ENCODE data around the gene NUP93. TPM values are rescaled to one million over a fixed set of nuclear protein-coding genes. Genes with fewer than 3 reads are reported as not detected.

The NUP93 gene
- total RNA-seq, 4 donors from 2014 or later: 21.6 to 55.5 (median 37.7) TPM

DNA sequence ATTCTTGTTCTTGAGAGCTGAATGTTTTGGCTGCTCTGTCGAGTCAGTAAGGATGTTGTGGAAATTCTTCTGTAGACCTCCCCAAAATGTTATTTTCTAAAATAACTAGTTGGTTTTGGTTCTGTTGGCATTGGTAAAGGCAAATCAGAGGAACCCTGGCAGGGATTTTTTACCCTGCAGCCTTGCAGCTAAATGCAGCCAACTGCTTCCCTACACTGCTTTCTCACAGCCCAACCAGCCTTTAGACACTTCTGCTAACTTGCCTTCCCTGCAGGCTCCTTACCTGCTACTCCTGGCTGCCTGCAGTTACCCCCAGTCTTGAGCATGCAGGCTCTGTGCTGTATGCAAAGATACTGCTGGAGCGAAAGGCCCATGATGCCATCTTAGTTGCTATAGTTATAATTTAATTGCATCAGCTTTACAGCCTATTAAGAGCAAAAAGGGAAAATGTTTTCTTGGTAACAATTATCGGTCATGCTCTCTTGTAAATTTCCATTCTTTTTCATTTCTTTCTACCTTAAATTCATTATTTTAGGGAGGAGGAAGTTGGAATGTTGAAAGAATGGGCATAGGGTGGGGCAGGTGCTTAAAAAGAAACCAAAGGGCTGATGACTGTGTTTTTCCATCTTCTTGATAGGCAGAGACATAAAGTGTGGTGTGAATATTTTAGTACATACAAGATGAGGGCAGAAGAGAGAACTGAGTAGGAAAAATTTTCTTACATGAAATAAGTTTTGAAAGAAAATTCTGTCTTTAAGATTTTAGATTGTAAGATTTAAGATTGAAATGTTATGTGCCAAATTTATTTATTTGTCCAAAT lies 20.0 kb downstream of the NUP93 start:
- no peak for TF ChIP-seq CTCF (IDR thresholded peaks at IDR 0.05)
- DNase-seq (ENCODE audit: low spot score) (no peak), ATAC-seq (ENCODE audit: low FRiP score) (peak; percentile 84)

GRCh38 chr16:56753410-56753809 lies 23.5 kb downstream of the NUP93 start:
- no peak for TF ChIP-seq CTCF (IDR thresholded peaks at IDR 0.05)
- ATAC-seq (ENCODE audit: low FRiP score): no peak
- DNase-seq (ENCODE audit: low spot score): no peak

GRCh38 chr16:56755038-56755437 lies 25.1 kb downstream of the NUP93 start:
- no peak for TF ChIP-seq CTCF (IDR thresholded peaks at IDR 0.05)
- ATAC-seq (ENCODE audit: low FRiP score): no peak
- DNase-seq (ENCODE audit: low spot score): no peak

GRCh38 chr16:56758432-56758831 lies 28.5 kb downstream of the NUP93 start:
- ATAC-seq (ENCODE audit: low FRiP score) (no peak), DNase-seq (ENCODE audit: low spot score) (no peak)
- TF ChIP-seq CTCF (IDR thresholded peaks at IDR 0.05): no peak

DNA sequence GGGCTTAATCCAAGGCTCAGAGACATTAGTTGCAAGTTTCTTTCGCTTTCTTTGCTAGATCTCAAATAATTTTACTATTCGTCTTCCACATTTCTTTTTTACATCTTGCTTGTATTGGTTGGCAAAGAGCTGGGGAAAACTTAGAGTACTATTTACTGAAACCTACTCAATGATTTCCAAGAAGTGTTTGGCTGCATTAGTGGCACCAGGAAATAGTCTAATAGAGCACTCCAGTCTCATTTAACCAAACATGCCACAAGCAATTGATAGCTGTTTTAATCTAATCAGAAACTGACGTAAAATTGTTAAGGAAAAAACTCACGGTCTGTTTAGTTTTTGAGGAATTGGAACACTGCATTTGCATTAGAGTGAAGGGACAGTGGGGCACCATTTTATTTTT lies 29.0 kb downstream of the NUP93 start:
- no peak for TF ChIP-seq CTCF (IDR thresholded peaks at IDR 0.05)
- ATAC-seq (ENCODE audit: low FRiP score) (no peak), DNase-seq (ENCODE audit: low spot score) (no peak)

DNA sequence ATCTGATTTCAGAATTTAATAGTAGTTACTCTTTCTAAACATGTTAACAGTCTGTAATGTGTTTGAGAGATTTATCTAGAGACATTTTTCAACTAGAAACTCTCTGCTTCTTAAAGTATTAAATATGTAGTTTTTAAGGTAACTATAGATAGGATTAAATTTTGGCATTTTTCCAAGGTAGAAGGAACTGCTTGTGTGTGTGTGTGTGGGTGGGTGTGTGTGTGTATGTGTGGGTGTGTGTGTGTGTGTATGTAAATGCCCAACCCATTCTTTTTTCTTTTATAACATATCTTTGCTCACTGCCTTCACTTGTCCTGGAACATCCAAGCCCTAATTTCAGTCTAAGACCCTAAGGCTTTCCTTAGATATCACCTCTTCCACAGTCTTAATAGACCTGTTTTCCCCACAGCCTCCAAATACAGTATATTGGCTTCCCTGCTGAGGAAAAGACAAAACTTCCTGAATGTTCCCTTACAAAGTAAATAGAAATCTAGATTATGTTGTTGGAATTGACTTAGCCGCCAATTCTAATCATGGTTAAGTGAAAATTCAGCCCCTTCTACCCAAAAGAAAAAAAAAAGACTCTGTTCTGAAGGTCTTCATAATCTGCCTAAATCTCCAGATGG lies 33.5 kb downstream of the NUP93 start:
- no peak for TF ChIP-seq CTCF (IDR thresholded peaks at IDR 0.05)
- ATAC-seq (ENCODE audit: low FRiP score): no peak

GRCh38 chr16:56764835-56765234 lies 34.9 kb downstream of the NUP93 start:
- ATAC-seq (ENCODE audit: low FRiP score): no peak
- TF ChIP-seq CTCF (IDR thresholded peaks at IDR 0.05): no peak
- DNase-seq (ENCODE audit: low spot score): no peak

More for the DNA sequence above, 33.5 kb downstream of the NUP93 start:
- DNase-seq (ENCODE audit: low spot score): no peak
